OCI-LY7 (cell line): ENCODE results near the gene CXCR5.

Experiments used
- EZH2phosphoT487 ChIP-seq: fragments of 200-600 bp; sonication (generic); IDR thresholded peaks from 2 replicates; pipeline ENCODE4 v1.6.1; 2018; ENCODE audit warnings: low read depth, borderline replicate concordance, mild to moderate bottlenecking, mixed run types, antibody characterized with exemption, low read length, moderate library complexity, mixed read lengths
- TF ChIP-seq, protein P1 (sequence below): fragments of 200-600 bp; sonication (generic); conservative IDR thresholded peaks from 2 replicates; pipeline ENCODE4 v1.5.1; 2014; ENCODE audit warnings: mild to moderate bottlenecking, antibody characterized with exemption, low read length, moderate library complexity, mixed read lengths

DNA sequence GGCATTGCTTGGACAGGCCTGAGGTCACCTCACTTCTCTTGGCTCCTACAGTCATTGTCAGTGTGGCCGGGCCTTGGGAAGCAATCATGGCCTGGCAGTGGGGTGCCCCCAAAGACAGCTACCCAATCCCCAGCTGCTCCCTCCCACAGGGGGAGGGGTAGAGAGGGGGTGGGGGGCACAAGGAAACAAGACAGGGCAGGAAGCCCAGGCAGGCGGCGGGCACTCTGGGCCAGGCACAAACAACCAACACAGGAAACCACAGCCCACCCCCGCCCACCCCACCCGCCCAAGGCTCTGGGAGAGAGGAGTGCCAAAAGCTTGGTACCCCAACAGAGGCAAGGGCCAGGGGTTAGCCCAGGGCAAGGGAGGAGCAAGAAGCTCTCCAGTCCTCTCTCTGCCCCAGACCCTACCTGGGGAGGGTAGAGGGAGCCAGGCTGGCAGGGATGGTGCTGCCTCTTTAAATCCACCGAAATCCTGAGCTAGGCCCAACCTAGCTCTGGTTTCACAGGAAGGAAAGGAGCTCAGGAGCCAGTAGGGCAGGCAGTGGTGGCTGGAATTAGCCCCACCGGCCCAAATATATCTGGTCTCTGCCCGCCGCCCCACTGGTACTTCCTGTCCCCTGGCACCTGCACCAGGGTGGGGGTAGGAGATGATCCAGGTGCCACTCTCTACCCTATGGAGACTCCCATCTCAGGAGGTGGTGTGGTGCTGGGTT, 29.9 kb downstream of the CXCR5 start:
- TF ChIP-seq, protein P1, sequence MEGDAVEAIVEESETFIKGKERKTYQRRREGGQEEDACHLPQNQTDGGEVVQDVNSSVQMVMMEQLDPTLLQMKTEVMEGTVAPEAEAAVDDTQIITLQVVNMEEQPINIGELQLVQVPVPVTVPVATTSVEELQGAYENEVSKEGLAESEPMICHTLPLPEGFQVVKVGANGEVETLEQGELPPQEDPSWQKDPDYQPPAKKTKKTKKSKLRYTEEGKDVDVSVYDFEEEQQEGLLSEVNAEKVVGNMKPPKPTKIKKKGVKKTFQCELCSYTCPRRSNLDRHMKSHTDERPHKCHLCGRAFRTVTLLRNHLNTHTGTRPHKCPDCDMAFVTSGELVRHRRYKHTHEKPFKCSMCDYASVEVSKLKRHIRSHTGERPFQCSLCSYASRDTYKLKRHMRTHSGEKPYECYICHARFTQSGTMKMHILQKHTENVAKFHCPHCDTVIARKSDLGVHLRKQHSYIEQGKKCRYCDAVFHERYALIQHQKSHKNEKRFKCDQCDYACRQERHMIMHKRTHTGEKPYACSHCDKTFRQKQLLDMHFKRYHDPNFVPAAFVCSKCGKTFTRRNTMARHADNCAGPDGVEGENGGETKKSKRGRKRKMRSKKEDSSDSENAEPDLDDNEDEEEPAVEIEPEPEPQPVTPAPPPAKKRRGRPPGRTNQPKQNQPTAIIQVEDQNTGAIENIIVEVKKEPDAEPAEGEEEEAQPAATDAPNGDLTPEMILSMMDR = no peak
- no peak for TF ChIP-seq EZH2phosphoT487
